GM12878 (cell line): Measurements from ENCODE around the gene THAP9. TPM values are rescaled to one million over a fixed set of nuclear protein-coding genes. Genes with fewer than 3 reads are reported as not detected.

ENCODE experiments used
- ATAC-seq: fragments of 200-7000 bp; cut with Tn5 transposase; 3 replicates; pipeline ENCODE4 v1.9.1; 2020; ENCODE audit warnings: mild to moderate bottlenecking, moderate library complexity
- BruUV-seq: library from RNA; stranded (reverse); fragments of 400-500 nt; replicated peaks from 2 replicates; lab custom pipeline; 2021; lab: Mats Ljungman, UMichigan
- CTCF ChIA-PET: fragments of 300-600 bp; sonication (Branson Sonifier 250); formaldehyde crosslinking; extraction: SDS; loops from one replicate; lab custom pipeline; 2021; ENCODE audit warnings: inconsistent platforms; lab: Yijun Ruan, JAX
- POLR2A ChIA-PET: fragments of 350-600 bp; formaldehyde crosslinking; extraction: SDS; loops from one replicate; lab custom pipeline; 2021; ENCODE audit warnings: inconsistent platforms; lab: Charles Lee
- RAD21 ChIA-PET: fragments of 300-600 bp; sonication (Branson Sonifier 250); formaldehyde crosslinking; loops from one replicate; lab custom pipeline; 2023; ENCODE audit warnings: antibody characterized with exemption; ENCODE audit not compliant: unreplicated experiment; lab: Charles Lee
- SMC1A ChIA-PET: fragments of 300-600 bp; sonication (Branson Sonifier 250); formaldehyde crosslinking; loops from one replicate; lab custom pipeline; 2023; ENCODE audit not compliant: unreplicated experiment, uncharacterized antibody; lab: Charles Lee
- DNase-seq: peaks from one replicate; pipeline ENCODE4 v3.0.0-alpha.2; 2011; ENCODE audit warnings: low read depth, low spot score
- FAIRE-seq: peaks from 3 replicates; lab custom pipeline; 2011; peaks lifted over from hg19 to GRCh38; lab: Jason Lieb, UNC
- H2AFZ ChIP-seq: 2 replicates; pipeline ENCODE4 v1.6.0; 2011; ENCODE audit warnings: low read depth, low read length, control low read depth; ENCODE audit not compliant: control insufficient read depth
- H3K27ac ChIP-seq: 2 replicates; pipeline ENCODE4 v1.5.1; 2011; ENCODE audit warnings: control low read depth; ENCODE audit not compliant: control insufficient read depth, insufficient read depth
- H3K27me3 ChIP-seq, 2 experiments: replicated peaks in 1 of 2; 2 replicates each; pipeline versions ENCODE4 v1.6.0 to v1.6.1; 2011; ENCODE audit warnings: low read length in 1 of 2; ENCODE audit not compliant: control insufficient read depth in 2 of 2, insufficient read depth in 2 of 2
- H3K36me3 ChIP-seq, 2 experiments: 2 replicates each; pipeline ENCODE4 v1.5.1; 2011; ENCODE audit warnings: low read length in 1 of 2; ENCODE audit not compliant: control insufficient read depth in 2 of 2, insufficient read depth in 2 of 2
- H3K4me1 ChIP-seq: 2 replicates; pipeline ENCODE4 v1.6.1; 2011; ENCODE audit warnings: mild to moderate bottlenecking, low read length, moderate library complexity, mixed read lengths; ENCODE audit not compliant: control insufficient read depth, insufficient read depth
- H3K4me2 ChIP-seq: 2 replicates; pipeline ENCODE4 v1.6.0; 2011; ENCODE audit warnings: control low read depth; ENCODE audit not compliant: control insufficient read depth, insufficient read depth
- H3K4me3 ChIP-seq: fragments of 200-600 bp; sonication (generic); 2 replicates; pipeline ENCODE4 v1.5.1; 2016
- H3K79me2 ChIP-seq: 2 replicates; pipeline ENCODE4 v1.6.0; 2011; ENCODE audit warnings: low read length; ENCODE audit not compliant: control insufficient read depth, insufficient read depth
- H3K9ac ChIP-seq: 2 replicates; pipeline ENCODE4 v1.8.0; 2011; ENCODE audit warnings: low read length, control low read depth, mixed read lengths; ENCODE audit not compliant: control insufficient read depth, insufficient read depth
- H3K9me3 ChIP-seq: replicated peaks from 3 replicates; pipeline ENCODE4 v1.5.1; 2011; ENCODE audit warnings: mild to moderate bottlenecking, low read length; ENCODE audit not compliant: control insufficient read depth, insufficient read depth
- H4K20me1 ChIP-seq: 2 replicates; pipeline ENCODE4 v1.6.0; 2011; ENCODE audit not compliant: control insufficient read depth, insufficient read depth
- ATF3 ChIP-seq: IDR thresholded peaks from 2 replicates; pipeline ENCODE4 v1.6.1; 2011; ENCODE audit warnings: low read depth, mild to moderate bottlenecking, low read length, moderate library complexity, borderline replicate concordance; ENCODE audit errors: extremely low read depth
- BACH1 ChIP-seq: fragments of 450-650 bp; IDR thresholded peaks from 2 replicates; pipeline ENCODE4 v1.6.1; 2017; ENCODE audit warnings: mild to moderate bottlenecking, borderline replicate concordance
- IKZF2 ChIP-seq, 2 experiments: fragments of 450-650 bp; IDR thresholded peaks; 2 replicates each; pipeline ENCODE4 v1.6.1; 2017; ENCODE audit warnings: mild to moderate bottlenecking in 2 of 2, moderate library complexity in 2 of 2
- JUNB ChIP-seq: IDR thresholded peaks from 2 replicates; pipeline ENCODE4 v1.6.1; 2016; ENCODE audit warnings: antibody characterized with exemption, mild to moderate bottlenecking
- JUND ChIP-seq: IDR thresholded peaks from 2 replicates; pipeline ENCODE4 v1.6.1; 2012; ENCODE audit warnings: low read depth, mild to moderate bottlenecking, low read length, improper control_type of control experiment, moderate library complexity
- KDM1A ChIP-seq: fragments of 200-600 bp; sonication (generic); IDR thresholded peaks from 2 replicates; pipeline ENCODE4 v1.6.1; 2016; ENCODE audit warnings: borderline replicate concordance
- MYB ChIP-seq: fragments of 150-350 bp; IDR thresholded peaks from 2 replicates; pipeline ENCODE4 v1.6.1; 2014; ENCODE audit warnings: mild to moderate bottlenecking, low read depth, low read length, borderline replicate concordance
- RELA ChIP-seq: fragments of 450-650 bp; IDR thresholded peaks from 2 replicates; pipeline ENCODE4 v1.8.0; 2014; ENCODE audit warnings: borderline replicate concordance; ENCODE audit not compliant: partially characterized antibody
- SIN3A ChIP-seq: IDR thresholded peaks from 2 replicates; pipeline ENCODE4 v1.6.1; 2012; ENCODE audit warnings: low read depth, low read length, improper control_type of control experiment
- SIX5 ChIP-seq: IDR thresholded peaks from 2 replicates; pipeline ENCODE4 v1.6.1; 2011; ENCODE audit warnings: mild to moderate bottlenecking, low read depth, low read length, moderate library complexity; ENCODE audit not compliant: severe bottlenecking
- SRF ChIP-seq, 2 experiments: IDR thresholded peaks; 2 replicates each; pipeline ENCODE4 v1.6.1; 2011; ENCODE audit warnings: low read depth in 2 of 2, low read length in 2 of 2, mild to moderate bottlenecking in 1 of 2, moderate library complexity in 1 of 2
- STAT1 ChIP-seq: fragments of 450-650 bp; conservative IDR thresholded peaks from 2 replicates; pipeline ENCODE4 v1.6.1; 2014; ENCODE audit warnings: antibody characterized with exemption, mild to moderate bottlenecking
- TAF1 ChIP-seq: IDR thresholded peaks from 2 replicates; pipeline ENCODE4 v1.6.1; 2011; ENCODE audit warnings: mild to moderate bottlenecking, low read depth, low read length, borderline replicate concordance
- TBL1XR1 ChIP-seq: IDR thresholded peaks from 2 replicates; pipeline ENCODE4 v1.6.1; 2012; ENCODE audit warnings: low read depth, low read length, improper control_type of control experiment
- TCF3 ChIP-seq: IDR thresholded peaks from 2 replicates; pipeline ENCODE4 v1.6.1; 2012; ENCODE audit warnings: low read depth, mild to moderate bottlenecking, low read length, borderline replicate concordance; ENCODE audit not compliant: insufficient read depth
- YBX1 ChIP-seq: fragments of 450-650 bp; IDR thresholded peaks from 2 replicates; pipeline ENCODE4 v1.6.1; 2016; ENCODE audit warnings: antibody characterized with exemption
- ZSCAN29 ChIP-seq: fragments of 450-650 bp; IDR thresholded peaks from 2 replicates; pipeline ENCODE4 v1.6.1; 2017; ENCODE audit warnings: mild to moderate bottlenecking, moderate library complexity
- WGBS: methylation state at CpG from one replicate; pipeline ENCODE4 v1.1.6; 2016; ENCODE audit warnings: low lambda C conversion rate; ENCODE audit not compliant: insufficient replicate concordance, insufficient coverage; ENCODE audit errors: missing lambda C conversion rate; 5-methylcytosine and 5-hydroxymethylcytosine counted together
- in situ Hi-C: fragments of 300-500 bp; cut with MboI; formaldehyde crosslinking; loops from 9 replicates; pipeline ENCODE4 v1.14.3; 2018; ENCODE audit warnings: mixed read lengths
- intact Hi-C: fragments of 100-400 bp; cut with micrococcal nuclease; formaldehyde crosslinking; loops from one replicate; pipeline ENCODE4 v1.14.2; 2022; ENCODE audit not compliant: unreplicated experiment
- polyA plus RNA-seq, 11 experiments: library from polyadenylated mRNA; depleted of rRNA in 4 of 11; unstranded in 6 of 11; stranded (reverse) in 5 of 11; fragments of >200 nt; fragmentation: Nextera tagmentation in 4 of 11; fragmentation: Illumina TruSeq in 1 of 11; extraction: Ambion mirVana in 4 of 11; extraction: Trizol in 1 of 11; gene quantifications; 1 replicate in 1 of 11; 2 replicates in 10 of 11; pipeline versions ENCODE4 v1.2.1 to v1.2.3, GENCODE V29; 2011 to 2016; ENCODE audit warnings: inconsistent platforms in 2 of 11, missing spikeins in 2 of 11, low read depth in 1 of 11
- total RNA-seq, 4 experiments: library from RNA; depleted of rRNA in 3 of 4; stranded (reverse); fragments of >200 nt in 3 of 4; fragmentation: Illumina TruSeq in 1 of 4; extraction: Trizol in 1 of 4; gene quantifications; 2 replicates each; pipeline versions ENCODE4 v1.2.1 to v1.2.3, GENCODE V29; 2013 to 2021
- TF ChIP-seq, protein P1 (sequence below): IDR thresholded peaks from 2 replicates; pipeline ENCODE4 v1.6.1; 2011; ENCODE audit warnings: borderline replicate concordance, low read depth, mild to moderate bottlenecking, moderate library complexity, mixed read lengths, low read length; ENCODE audit not compliant: insufficient read depth; ENCODE audit errors: extremely low read length
- TF ChIP-seq, protein P2 (sequence below): fragments of 450-650 bp; IDR thresholded peaks from 2 replicates; pipeline ENCODE4 v1.6.1; 2017; ENCODE audit warnings: mild to moderate bottlenecking

The THAP9 gene
- total and polyA plus RNA-seq, 10 of the 15 experiments (the other 5 are each of a cell fraction or from before 2014, with no cell fraction given): 2.1 to 4.9 (median 3.3) TPM

GRCh38 chr4:82890901-82891706, 9.4 kb upstream of the THAP9 start, which contains the start of gene SEC31A:
Gene SEC31A, minus strand, starts transcription at chr4:82891153. Its CDS starts 9,217 bp downstream, at chr4:82881936.
- peak within 1 kb of the TSS; percentile 94 for H3K27ac ChIP-seq
- H3K27me3 ChIP-seq: no peaks in the 10 kb centered on the region
- FAIRE-seq (no peak), DNase-seq (peak; percentile 84), ATAC-seq (peak; percentile 90)
- peak within 1 kb of the TSS; percentile 55 for H3K4me2 ChIP-seq
- in situ Hi-C loops (loop anchor here (5.0 kb wide), 2 partner anchors 121 to 391 kb away; partner anchors contain the start of genes COQ2 and LIN54), intact Hi-C loops (loop anchor here (1.0 to 5.0 kb wide), 4 partner anchors 9 to 566 kb away; partner anchors contain the start of genes HELQ, MRPS18C, PLAC8 and THAP9)
- no peaks in the 10 kb centered on the region for H4K20me1 ChIP-seq
- ChIA-PET RAD21 (interaction anchor here (0.8 to 1.4 kb wide), 3 partner anchors 15 to 391 kb away, joined by 4 to 8 read pairs (median 5); no protein-coding TSS in a partner anchor), CTCF (interaction anchor here (0.9 to 2.2 kb wide), 7 partner anchors 8 to 147 kb away, joined by 3 to 17 read pairs (median 4); partner anchors contain the start of genes COPS4 and THAP9), POLR2A (interaction anchor here (0.9 to 3.0 kb wide), 7 partner anchors 9 to 462 kb away, joined by 3 to 26 read pairs (median 5); partner anchors contain the start of genes COPS4 and THAP9), SMC1A (interaction anchor here (0.9 to 2.5 kb wide), 6 partner anchors 9 to 183 kb away, joined by 3 to 15 read pairs (median 7); partner anchors contain the start of genes LIN54 and THAP9)
- peaks cover 51% of the 10 kb centered on the region for H3K79me2 ChIP-seq
- H3K9ac ChIP-seq: peak within 1 kb of the TSS; percentile 98
- no peaks in the 10 kb centered on the region for H3K9me3 ChIP-seq
- TSS peak; percentile 99 for BruUV-seq
- peaks cover 0 to 14% of the 10 kb centered on the region in 2 experiments; a peak in 2 of 4 replicates for H3K36me3 ChIP-seq
- peak within 1 kb of the TSS; percentile 90 for H3K4me3 ChIP-seq
- H3K4me1 ChIP-seq: peaks cover 3% of the 10 kb centered on the region; the same call in 1 of the 2 replicates
- WGBS: 1% methylated on average over 67 of the region's 71 CpGs
- peak within 1 kb of the TSS; percentile 92 for H2AFZ ChIP-seq
- TF ChIP-seq SIX5: peak; percentile 33
- peak; percentile 86 for TF ChIP-seq TCF3
- peak; percentile 76; the same call in 1 of the 2 replicates for TF ChIP-seq STAT1
- TF ChIP-seq SRF (IDR thresholded peaks at IDR 0.05; ENCODE audit: low read depth in 2 of 2, low read length in 2 of 2): peak; percentile 38 to 67; a peak in 3 of 4 replicates
- TF ChIP-seq, protein P1, sequence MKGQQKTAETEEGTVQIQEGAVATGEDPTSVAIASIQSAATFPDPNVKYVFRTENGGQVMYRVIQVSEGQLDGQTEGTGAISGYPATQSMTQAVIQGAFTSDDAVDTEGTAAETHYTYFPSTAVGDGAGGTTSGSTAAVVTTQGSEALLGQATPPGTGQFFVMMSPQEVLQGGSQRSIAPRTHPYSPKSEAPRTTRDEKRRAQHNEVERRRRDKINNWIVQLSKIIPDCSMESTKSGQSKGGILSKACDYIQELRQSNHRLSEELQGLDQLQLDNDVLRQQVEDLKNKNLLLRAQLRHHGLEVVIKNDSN: no peak
- TF ChIP-seq BACH1: no peak; the same call in none of the 2 replicates
- TF ChIP-seq JUNB: no peak
- TF ChIP-seq, protein P2, sequence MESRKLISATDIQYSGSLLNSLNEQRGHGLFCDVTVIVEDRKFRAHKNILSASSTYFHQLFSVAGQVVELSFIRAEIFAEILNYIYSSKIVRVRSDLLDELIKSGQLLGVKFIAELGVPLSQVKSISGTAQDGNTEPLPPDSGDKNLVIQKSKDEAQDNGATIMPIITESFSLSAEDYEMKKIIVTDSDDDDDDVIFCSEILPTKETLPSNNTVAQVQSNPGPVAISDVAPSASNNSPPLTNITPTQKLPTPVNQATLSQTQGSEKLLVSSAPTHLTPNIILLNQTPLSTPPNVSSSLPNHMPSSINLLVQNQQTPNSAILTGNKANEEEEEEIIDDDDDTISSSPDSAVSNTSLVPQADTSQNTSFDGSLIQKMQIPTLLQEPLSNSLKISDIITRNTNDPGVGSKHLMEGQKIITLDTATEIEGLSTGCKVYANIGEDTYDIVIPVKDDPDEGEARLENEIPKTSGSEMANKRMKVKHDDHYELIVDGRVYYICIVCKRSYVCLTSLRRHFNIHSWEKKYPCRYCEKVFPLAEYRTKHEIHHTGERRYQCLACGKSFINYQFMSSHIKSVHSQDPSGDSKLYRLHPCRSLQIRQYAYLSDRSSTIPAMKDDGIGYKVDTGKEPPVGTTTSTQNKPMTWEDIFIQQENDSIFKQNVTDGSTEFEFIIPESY: 0 out of 2 replicates have a peak, but pooled peaks have one; percentile 11
- no peak for TF ChIP-seq JUND
- TF ChIP-seq YBX1: no peak
- no peak for TF ChIP-seq SIN3A
- peak; percentile 51 for TF ChIP-seq RELA
- TF ChIP-seq ATF3: no peak
- TF ChIP-seq IKZF2 (IDR thresholded peaks at IDR 0.05): peak in 1 of 2 experiments; percentile 42; a peak in 1 of 4 replicates
- no peak for TF ChIP-seq KDM1A
- TF ChIP-seq ZSCAN29: no peak
- TF ChIP-seq MYB: no peak
- TF ChIP-seq TAF1: peak; percentile 72
- no peak for TF ChIP-seq TBL1XR1
